Measurements from ENCODE around the gene UGT2B15. TPM values are rescaled to one million over a fixed set of nuclear protein-coding genes. Genes with fewer than 3 reads are reported as not detected.
"Not testable (repeated sequence)": the region's sequence is repeated elsewhere in the genome, so short reads cannot be mapped to it uniquely, and the experiment has no call there.

UGT2B15 gene
- total RNA-seq (not detected), polyA plus RNA-seq (not detected)

- not testable (repeated sequence) for H3K9me3 ChIP-seq (ENCODE audit: control insufficient read depth in 2 of 2, low read length in 2 of 2); H3K9me3 Mint-ChIP-seq; H3K27me3 Mint-ChIP-seq; H3K27me3 ChIP-seq (ENCODE audit: control insufficient read depth, insufficient read depth, low read length); H3K4me3 Mint-ChIP-seq; H3K4me3 ChIP-seq (ENCODE audit: low read depth, low read length); H3K27ac ChIP-seq (ENCODE audit: insufficient read depth, low read length, poor library complexity, severe bottlenecking); H3K36me3 Mint-ChIP-seq; DNase-seq; H3K4me1 Mint-ChIP-seq; H3K27ac Mint-ChIP-seq; ATAC-seq (ENCODE audit: low read depth in 2 of 2); H3K4me1 ChIP-seq (ENCODE audit: control insufficient read depth, insufficient read depth, low read length, poor library complexity, severe bottlenecking); H3K36me3 ChIP-seq (ENCODE audit: control insufficient read depth, insufficient read depth, low read length)
These were observed at the start of gene UGT2B15 for GRCh38 chr4:68670479-68670939. Gene UGT2B15 (minus strand): TSS chr4:68670652. CDS start chr4:68670618, 34 bp downstream.

- H3K9me3 Mint-ChIP-seq = peaks cover 0 to 8% (median 0%) of the 10 kb centered on the region in 7 donors
- no peak overlapping the region for H3K4me3 Mint-ChIP-seq
- H3K4me3 ChIP-seq (ENCODE audit: low read depth, low read length) = no peak overlapping the region
- no peaks in the 10 kb centered on the region for H3K36me3 ChIP-seq (ENCODE audit: control insufficient read depth, insufficient read depth, low read length)
- DNase-seq = no peak
- H3K27ac ChIP-seq (ENCODE audit: insufficient read depth, low read length, poor library complexity, severe bottlenecking) = no peak overlapping the region
- H3K27ac Mint-ChIP-seq = no peak overlapping the region
- ATAC-seq (ENCODE audit: low read depth in 2 of 2) = no peak
- no peaks in the 10 kb centered on the region for H3K4me1 Mint-ChIP-seq
- H3K4me1 ChIP-seq (ENCODE audit: control insufficient read depth, insufficient read depth, low read length, poor library complexity, severe bottlenecking) = no peaks in the 10 kb centered on the region
- H3K36me3 Mint-ChIP-seq = no peaks in the 10 kb centered on the region
- H3K27me3 Mint-ChIP-seq = no peaks in the 10 kb centered on the region
- no peaks in the 10 kb centered on the region for H3K27me3 ChIP-seq (ENCODE audit: control insufficient read depth, insufficient read depth, low read length)
- H3K9me3 ChIP-seq (ENCODE audit: control insufficient read depth in 2 of 2, low read length in 2 of 2) = no peaks in the 10 kb centered on the region
These were observed 48.6 kb upstream of the UGT2B15 start for GRCh38 chr4:68719075-68719473.

- H3K4me1 ChIP-seq (ENCODE audit: control insufficient read depth, insufficient read depth, low read length, poor library complexity, severe bottlenecking) = no peaks in the 10 kb centered on the region
- ATAC-seq (ENCODE audit: low read depth in 2 of 2) (no peak), DNase-seq (no peak)
- no peaks in the 10 kb centered on the region for H3K36me3 Mint-ChIP-seq
- H3K4me3 Mint-ChIP-seq = no peak overlapping the region
- no peak overlapping the region for H3K4me3 ChIP-seq (ENCODE audit: low read depth, low read length)
- no peaks in the 10 kb centered on the region for H3K36me3 ChIP-seq (ENCODE audit: control insufficient read depth, insufficient read depth, low read length)
- no peaks in the 10 kb centered on the region for H3K27me3 ChIP-seq (ENCODE audit: control insufficient read depth, insufficient read depth, low read length)
- H3K4me1 Mint-ChIP-seq = no peaks in the 10 kb centered on the region
- no peak overlapping the region for H3K27ac ChIP-seq (ENCODE audit: insufficient read depth, low read length, poor library complexity, severe bottlenecking)
- H3K9me3 Mint-ChIP-seq = peaks cover 0 to 8% (median 0%) of the 10 kb centered on the region in 7 donors
- H3K27me3 Mint-ChIP-seq = no peaks in the 10 kb centered on the region
- no peaks in the 10 kb centered on the region for H3K9me3 ChIP-seq (ENCODE audit: control insufficient read depth in 2 of 2, low read length in 2 of 2)
- H3K27ac Mint-ChIP-seq = no peak overlapping the region
These were observed 48.1 kb upstream of the UGT2B15 start for GRCh38 chr4:68718447-68719074.

- H3K27ac ChIP-seq (ENCODE audit: insufficient read depth, low read length, poor library complexity, severe bottlenecking) = no peak overlapping the region
- ATAC-seq (ENCODE audit: low read depth in 2 of 2) (no peak), DNase-seq (no peak)
- H3K4me1 ChIP-seq (ENCODE audit: control insufficient read depth, insufficient read depth, low read length, poor library complexity, severe bottlenecking) = no peaks in the 10 kb centered on the region
- H3K27me3 Mint-ChIP-seq = no peaks in the 10 kb centered on the region
- no peak overlapping the region for H3K27ac Mint-ChIP-seq
- no peak overlapping the region for H3K4me3 Mint-ChIP-seq
- H3K4me3 ChIP-seq (ENCODE audit: low read depth, low read length) = no peak overlapping the region
- H3K36me3 Mint-ChIP-seq = no peaks in the 10 kb centered on the region
- H3K9me3 Mint-ChIP-seq = peaks cover 0 to 8% (median 0%) of the 10 kb centered on the region in 7 donors
- no peaks in the 10 kb centered on the region for H3K36me3 ChIP-seq (ENCODE audit: control insufficient read depth, insufficient read depth, low read length)
- no peaks in the 10 kb centered on the region for H3K4me1 Mint-ChIP-seq
- H3K27me3 ChIP-seq (ENCODE audit: control insufficient read depth, insufficient read depth, low read length) = no peaks in the 10 kb centered on the region
- H3K9me3 ChIP-seq (ENCODE audit: control insufficient read depth in 2 of 2, low read length in 2 of 2) = no peaks in the 10 kb centered on the region
These were observed 47.5 kb upstream of the UGT2B15 start for GRCh38 chr4:68717999-68718398.

GRCh38 chr4:68714400-68714799 is 43.9 kb upstream of the UGT2B15 start:
- Histone ChIP-seq H3K27ac (ENCODE audit: insufficient read depth, low read length, poor library complexity, severe bottlenecking) (no peak overlapping the region), H3K27me3 (ENCODE audit: control insufficient read depth, insufficient read depth, low read length) (no peaks in the 10 kb centered on the region), H3K4me1 (ENCODE audit: control insufficient read depth, insufficient read depth, low read length, poor library complexity, severe bottlenecking) (no peaks in the 10 kb centered on the region), H3K4me3 (ENCODE audit: low read depth, low read length) (no peak overlapping the region), H3K9me3 (ENCODE audit: control insufficient read depth in 2 of 2, low read length in 2 of 2) (no peaks in the 10 kb centered on the region), H3K36me3 (ENCODE audit: control insufficient read depth, insufficient read depth, low read length) (no peaks in the 10 kb centered on the region)
- Mint-ChIP-seq H3K27me3 (no peaks in the 10 kb centered on the region), H3K9me3 (peaks cover 0 to 4% (median 0%) of the 10 kb centered on the region in 7 donors), H3K4me3 (no peak overlapping the region), H3K36me3 (no peaks in the 10 kb centered on the region), H3K4me1 (no peaks in the 10 kb centered on the region), H3K27ac (no peak overlapping the region)
- no peak for ATAC-seq (ENCODE audit: low read depth in 2 of 2)
- DNase-seq = no peak

GRCh38 chr4:68712207-68712606 is 41.8 kb upstream of the UGT2B15 start:
- no peak for DNase-seq
- Histone ChIP-seq H3K4me1 (ENCODE audit: control insufficient read depth, insufficient read depth, low read length, poor library complexity, severe bottlenecking) (no peaks in the 10 kb centered on the region), H3K9me3 (ENCODE audit: control insufficient read depth in 2 of 2, low read length in 2 of 2) (no peaks in the 10 kb centered on the region), H3K4me3 (ENCODE audit: low read depth, low read length) (no peak overlapping the region), H3K27ac (ENCODE audit: insufficient read depth, low read length, poor library complexity, severe bottlenecking) (no peak overlapping the region), H3K27me3 (ENCODE audit: control insufficient read depth, insufficient read depth, low read length) (no peaks in the 10 kb centered on the region), H3K36me3 (ENCODE audit: control insufficient read depth, insufficient read depth, low read length) (no peaks in the 10 kb centered on the region)
- Mint-ChIP-seq H3K9me3 (peaks cover 0 to 4% (median 0%) of the 10 kb centered on the region in 7 donors), H3K4me1 (no peaks in the 10 kb centered on the region), H3K4me3 (no peak overlapping the region), H3K36me3 (no peaks in the 10 kb centered on the region), H3K27ac (no peak overlapping the region), H3K27me3 (no peaks in the 10 kb centered on the region)
- no peak for ATAC-seq (ENCODE audit: low read depth in 2 of 2)

GRCh38 chr4:68708566-68708965 is 38.1 kb upstream of the UGT2B15 start:
- Mint-ChIP-seq H3K36me3 (no peaks in the 10 kb centered on the region), H3K27ac (no peak overlapping the region), H3K4me3 (no peak overlapping the region), H3K4me1 (no peaks in the 10 kb centered on the region), H3K27me3 (no peaks in the 10 kb centered on the region), H3K9me3 (peaks cover 0 to 6% (median 0%) of the 10 kb centered on the region in 7 donors)
- DNase-seq (no peak), ATAC-seq (ENCODE audit: low read depth in 2 of 2) (no peak)
- Histone ChIP-seq H3K9me3 (ENCODE audit: control insufficient read depth in 2 of 2, low read length in 2 of 2) (no peaks in the 10 kb centered on the region), H3K36me3 (ENCODE audit: control insufficient read depth, insufficient read depth, low read length) (no peaks in the 10 kb centered on the region), H3K27me3 (ENCODE audit: control insufficient read depth, insufficient read depth, low read length) (no peaks in the 10 kb centered on the region), H3K4me1 (ENCODE audit: control insufficient read depth, insufficient read depth, low read length, poor library complexity, severe bottlenecking) (no peaks in the 10 kb centered on the region), H3K4me3 (ENCODE audit: low read depth, low read length) (no peak overlapping the region), H3K27ac (ENCODE audit: insufficient read depth, low read length, poor library complexity, severe bottlenecking) (no peak overlapping the region)

- not testable (repeated sequence) for H3K36me3 Mint-ChIP-seq; ATAC-seq (ENCODE audit: low read depth in 2 of 2); H3K4me1 Mint-ChIP-seq; H3K27me3 Mint-ChIP-seq; H3K36me3 ChIP-seq (ENCODE audit: control insufficient read depth, insufficient read depth, low read length); H3K9me3 ChIP-seq (ENCODE audit: control insufficient read depth in 2 of 2, low read length in 2 of 2); H3K4me1 ChIP-seq (ENCODE audit: control insufficient read depth, insufficient read depth, low read length, poor library complexity, severe bottlenecking); DNase-seq; H3K27ac Mint-ChIP-seq; H3K27me3 ChIP-seq (ENCODE audit: control insufficient read depth, insufficient read depth, low read length); H3K9me3 Mint-ChIP-seq; H3K4me3 Mint-ChIP-seq; H3K27ac ChIP-seq (ENCODE audit: insufficient read depth, low read length, poor library complexity, severe bottlenecking); H3K4me3 ChIP-seq (ENCODE audit: low read depth, low read length)
These were observed 32.7 kb upstream of the UGT2B15 start for GRCh38 chr4:68703168-68703567.
